Neural cell (in vitro differentiated cells): ENCODE data around the gene CDK15. TPM values are rescaled to one million over a fixed set of nuclear protein-coding genes. Genes with fewer than 3 reads are reported as not detected.

ENCODE experiments used
- H2AFZ ChIP-seq: fragments of 200-600, 300-800 bp; sonication (generic), shearing (Covaris generic); 2 replicates; pipeline ENCODE4 v1.6.0; 2014; ENCODE audit warnings: low read depth, mild to moderate bottlenecking, antibody characterized with exemption, low read length, moderate library complexity
- H3F3A ChIP-seq: fragments of 200-600 bp; shearing (Covaris generic); 2 replicates; pipeline ENCODE4 v1.6.1; 2016; ENCODE audit warnings: mild to moderate bottlenecking, moderate library complexity, mixed read lengths, antibody characterized with exemption, low read length; ENCODE audit not compliant: insufficient read depth, poor library complexity, severe bottlenecking
- H3K27ac ChIP-seq: fragments of 200-600, 300-800 bp; sonication (generic), shearing (Covaris generic); 2 replicates; pipeline ENCODE4 v1.5.1; 2014; ENCODE audit warnings: mild to moderate bottlenecking, low read length, moderate library complexity
- H3K27me3 ChIP-seq: fragments of 300-800, 200-600 bp; sonication (generic), shearing (Covaris generic); 2 replicates; pipeline ENCODE4 v1.6.0; 2014; ENCODE audit warnings: mild to moderate bottlenecking, low read depth, low read length, moderate library complexity; ENCODE audit not compliant: insufficient read depth
- H3K36me3 ChIP-seq: fragments of 300-800, 200-600 bp; sonication (generic), shearing (Covaris generic); 2 replicates; pipeline ENCODE4 v1.5.1; 2014; ENCODE audit warnings: mild to moderate bottlenecking, antibody characterized with exemption, low read length, moderate library complexity; ENCODE audit not compliant: insufficient read depth
- H3K4me2 ChIP-seq: fragments of 300-800, 200-600 bp; sonication (generic), shearing (Covaris generic); 2 replicates; pipeline ENCODE4 v1.6.0; 2014; ENCODE audit warnings: mild to moderate bottlenecking, low read length
- H3K4me3 ChIP-seq: fragments of 300-800, 200-600 bp; sonication (generic), shearing (Covaris generic); 2 replicates; pipeline ENCODE4 v1.5.1; 2014; ENCODE audit warnings: mild to moderate bottlenecking, low read length, moderate library complexity
- H3K79me2 ChIP-seq: fragments of 200-600 bp; shearing (Covaris generic); replicated peaks from 2 replicates; pipeline ENCODE4 v1.6.0; 2014; ENCODE audit warnings: mild to moderate bottlenecking, low read length, moderate library complexity; ENCODE audit not compliant: insufficient read depth
- H3K9ac ChIP-seq: fragments of 300-800, 200-600 bp; sonication (generic), shearing (Covaris generic); 2 replicates; pipeline ENCODE4 v1.6.1; 2016; ENCODE audit warnings: mild to moderate bottlenecking, low read length, mixed read lengths
- H3K9me2 ChIP-seq: fragments of 200-600 bp; shearing (Covaris generic); 2 replicates; pipeline ENCODE4 v1.6.1; 2016; ENCODE audit warnings: mild to moderate bottlenecking, low read length, mixed read lengths; ENCODE audit not compliant: insufficient read depth
- H3K9me3 ChIP-seq: fragments of 200-600, 300-800 bp; sonication (generic), shearing (Covaris generic); 2 replicates; pipeline ENCODE4 v1.6.1; 2016; ENCODE audit warnings: mild to moderate bottlenecking, mixed run types, low read length, moderate library complexity, mixed read lengths
- H4K20me1 ChIP-seq: fragments of 200-600 bp; shearing (Covaris generic); 2 replicates; pipeline ENCODE4 v1.6.1; 2016; ENCODE audit warnings: mild to moderate bottlenecking, mixed run types; ENCODE audit not compliant: insufficient read depth
- CTCF ChIP-seq: fragments of 450-650 bp; IDR thresholded peaks from 2 replicates; pipeline ENCODE4 v1.5.1; 2014; ENCODE audit warnings: antibody characterized with exemption, mild to moderate bottlenecking, moderate library complexity; ENCODE audit not compliant: poor library complexity, severe bottlenecking
- EP300 ChIP-seq: fragments of 450-650 bp; conservative IDR thresholded peaks from 2 replicates; pipeline ENCODE4 v1.6.1; 2014; ENCODE audit warnings: antibody characterized with exemption, mild to moderate bottlenecking, moderate library complexity; ENCODE audit not compliant: poor library complexity, severe bottlenecking
- EZH2 ChIP-seq: fragments of 200-600, 300-800 bp; shearing (Covaris generic), sonication (generic); IDR thresholded peaks from 2 replicates; pipeline ENCODE4 v1.6.1; 2014; ENCODE audit warnings: antibody characterized with exemption, low read length, borderline replicate concordance, mild to moderate bottlenecking; ENCODE audit not compliant: insufficient read depth, poor library complexity, severe bottlenecking
- MXI1 ChIP-seq: fragments of 450-650 bp; conservative IDR thresholded peaks from 2 replicates; pipeline ENCODE4 v1.6.1; 2014; ENCODE audit warnings: antibody characterized with exemption, mild to moderate bottlenecking; ENCODE audit not compliant: poor library complexity, severe bottlenecking
- POLR2AphosphoS5 ChIP-seq: IDR thresholded peaks from 2 replicates; pipeline ENCODE4 v1.6.1; 2012
- RAD21 ChIP-seq: fragments of 450-650 bp; conservative IDR thresholded peaks from 2 replicates; pipeline ENCODE4 v1.6.1; 2014; ENCODE audit warnings: antibody characterized with exemption, mild to moderate bottlenecking, moderate library complexity
- REST ChIP-seq: IDR thresholded peaks from 2 replicates; pipeline ENCODE4 v1.6.1; 2012; ENCODE audit warnings: borderline replicate concordance
- SMC3 ChIP-seq: fragments of 450-650 bp; conservative IDR thresholded peaks from 2 replicates; pipeline ENCODE4 v1.6.1; 2014; ENCODE audit warnings: antibody characterized with exemption, mild to moderate bottlenecking, moderate library complexity; ENCODE audit not compliant: poor library complexity
- TAF1 ChIP-seq: IDR thresholded peaks from 2 replicates; pipeline ENCODE4 v1.6.1; 2012; ENCODE audit warnings: low read depth
- polyA plus RNA-seq: library from polyadenylated mRNA; depleted of rRNA; stranded (reverse); fragments of >200 nt; gene quantifications from 2 replicates; pipeline ENCODE4 v1.2.3, GENCODE V29; 2014

The CDK15 gene
- polyA plus RNA-seq, 1 donor from 2014 or later = 0.09 TPM

- no peaks in the 10 kb centered on the region for H3K9me3 ChIP-seq
- H3K4me3 ChIP-seq = no peak overlapping the region
- H3K9me2 ChIP-seq = no peaks in the 10 kb centered on the region
- H3F3A ChIP-seq = peaks cover 4% of the 10 kb centered on the region
- no peak overlapping the region for H3K27ac ChIP-seq
- H3K9ac ChIP-seq = no peak overlapping the region
- H2AFZ ChIP-seq = no peak overlapping the region
- no peak for TF ChIP-seq CTCF
- TF ChIP-seq TAF1 = no peak
- no peak for TF ChIP-seq RAD21
- TF ChIP-seq MXI1 = no peak
- no peak for TF ChIP-seq REST
- no peak for TF ChIP-seq SMC3
- TF ChIP-seq EP300 = no peak
- TF ChIP-seq POLR2AphosphoS5 = no peak
- TF ChIP-seq EZH2 = no peak
- H3K4me2 ChIP-seq = no peak overlapping the region
- no peaks in the 10 kb centered on the region for H3K36me3 ChIP-seq
- no peaks in the 10 kb centered on the region for H3K79me2 ChIP-seq
- H3K27me3 ChIP-seq = no peaks in the 10 kb centered on the region
- no peaks in the 10 kb centered on the region for H4K20me1 ChIP-seq
Measured at GRCh38 chr2:201886504-201886903, 80.2 kb downstream of the CDK15 start.

GRCh38 chr2:201887773-201888425 lies 81.6 kb downstream of the CDK15 start:
- no peaks in the 10 kb centered on the region for H3K36me3 ChIP-seq
- no peaks in the 10 kb centered on the region for H3K9me3 ChIP-seq
- H3K27ac ChIP-seq = peak overlapping the region; percentile 42
- H3K4me3 ChIP-seq = peak overlapping the region; percentile 57
- H3F3A ChIP-seq = peaks cover 4% of the 10 kb centered on the region
- H3K79me2 ChIP-seq = no peaks in the 10 kb centered on the region
- H3K4me2 ChIP-seq = peak overlapping the region; percentile 46
- no peaks in the 10 kb centered on the region for H3K9me2 ChIP-seq
- no peaks in the 10 kb centered on the region for H4K20me1 ChIP-seq
- TF ChIP-seq POLR2AphosphoS5 = peak; percentile 80
- TF ChIP-seq MXI1 = no peak
- TF ChIP-seq REST = peak; percentile 24
- TF ChIP-seq EP300 = peak; percentile 79
- TF ChIP-seq RAD21 = no peak
- peak overlapping the region; percentile 24 for H3K9ac ChIP-seq
- no peak overlapping the region for H2AFZ ChIP-seq
- no peaks in the 10 kb centered on the region for H3K27me3 ChIP-seq
